ENCODE results near the gene TEDC1.

The TEDC1 gene

GRCh38 chr14:105490572-105491365, at the start of gene TEDC1:
TEDC1 (plus strand) TSS chr14:105491246; CDS start chr14:105491376, 130 bp downstream.
- peak; percentile 99 for DNase-seq

DNA sequence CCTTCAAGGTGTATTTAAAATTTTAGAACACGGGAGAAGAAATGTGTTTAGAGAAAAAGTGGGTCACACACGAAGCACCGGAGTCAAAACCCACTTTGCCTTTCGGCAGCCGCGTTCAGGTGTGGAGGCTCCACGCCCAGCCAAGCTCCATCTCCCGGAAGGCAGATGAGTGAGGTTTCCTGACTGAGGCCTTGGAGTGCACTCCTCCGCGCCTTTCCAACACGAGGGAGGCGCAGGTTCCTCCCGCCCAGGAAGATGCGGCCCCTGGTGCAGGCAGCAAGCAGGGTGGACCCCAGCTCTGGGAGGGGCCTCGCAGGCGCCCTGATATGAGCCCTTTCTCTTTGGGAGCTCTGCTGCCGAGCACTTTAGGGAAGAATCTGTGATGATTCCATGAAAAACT, 48.9 kb upstream of the TEDC1 start:
- DNase-seq, result no peak

DNA sequence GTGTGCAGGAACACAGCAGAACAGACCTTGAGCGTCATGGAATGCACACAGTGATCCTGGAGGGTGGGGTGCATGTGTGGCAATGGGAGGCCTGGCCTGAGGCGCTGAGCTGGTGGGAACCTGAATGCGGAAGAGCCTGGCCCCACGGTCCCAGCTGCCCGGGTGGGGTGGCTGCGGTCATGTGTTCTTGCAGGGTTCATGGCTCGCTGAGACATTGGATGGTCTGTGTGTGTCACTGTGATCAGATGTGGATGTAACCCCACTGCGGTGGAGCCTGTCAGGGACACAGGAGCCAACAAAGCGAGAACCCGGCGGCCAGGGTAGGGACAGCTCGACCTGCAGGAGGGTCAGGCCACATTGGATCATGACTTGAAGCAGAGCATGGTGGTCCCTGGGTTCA, 48.2 kb upstream of the TEDC1 start:
- DNase-seq, result no peak

- DNase-seq, result no peak
Measured at GRCh38 chr14:105444859-105445258, 46.2 kb upstream of the TEDC1 start.

DNA sequence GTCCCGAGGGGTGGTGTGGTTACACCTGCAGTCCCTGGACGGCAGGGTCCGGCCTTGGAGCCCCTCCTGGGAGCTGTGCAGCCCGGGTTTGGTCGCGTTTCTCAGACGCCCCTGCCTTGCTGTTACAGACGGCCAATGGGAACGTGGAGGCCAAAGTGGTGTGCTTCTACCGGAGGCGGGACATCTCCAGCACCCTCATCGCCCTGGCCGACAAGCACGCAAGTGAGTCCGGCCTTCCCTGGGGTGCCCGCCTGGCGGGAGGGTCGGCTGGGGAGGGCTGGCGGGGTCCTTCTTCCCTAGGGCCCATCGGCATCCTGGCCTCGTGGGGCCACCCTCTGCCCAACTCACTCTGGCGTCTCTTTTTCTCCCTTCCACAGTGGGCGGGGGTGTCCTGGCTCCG, 45.8 kb upstream of the TEDC1 start:
- no peak for DNase-seq

- no peak for DNase-seq
Measured at GRCh38 chr14:105445901-105446845, 44.9 kb upstream of the TEDC1 start.

- DNase-seq, result no peak
Measured at GRCh38 chr14:105446971-105447370, 44.1 kb upstream of the TEDC1 start.

- DNase-seq, result no peak
Measured at GRCh38 chr14:105447651-105448640, 43.1 kb upstream of the TEDC1 start.

DNA sequence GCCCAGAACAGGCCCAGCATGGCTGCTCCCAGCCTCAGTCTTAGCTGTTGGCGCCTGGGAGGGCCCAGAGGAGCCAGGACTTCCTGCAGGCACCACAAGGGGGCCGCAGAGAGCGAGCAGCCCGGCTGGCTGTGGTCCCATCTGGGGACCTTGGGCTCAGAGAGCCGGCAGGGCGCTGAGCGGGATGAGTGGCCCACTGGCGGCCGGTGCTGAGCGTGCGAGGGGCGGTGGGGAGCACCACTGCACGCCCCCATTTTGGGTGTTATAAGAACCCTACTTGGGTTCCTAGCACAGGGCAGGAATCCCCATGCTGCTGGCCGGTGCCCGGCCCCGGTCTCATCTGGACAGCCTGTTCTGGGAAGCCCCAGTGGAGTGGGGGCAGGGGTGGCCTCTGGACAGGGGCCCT, 42.3 kb upstream of the TEDC1 start:
- peak; percentile 3 for DNase-seq

- no peak for DNase-seq
Measured at GRCh38 chr14:105449276-105450122, 41.5 kb upstream of the TEDC1 start.

DNA sequence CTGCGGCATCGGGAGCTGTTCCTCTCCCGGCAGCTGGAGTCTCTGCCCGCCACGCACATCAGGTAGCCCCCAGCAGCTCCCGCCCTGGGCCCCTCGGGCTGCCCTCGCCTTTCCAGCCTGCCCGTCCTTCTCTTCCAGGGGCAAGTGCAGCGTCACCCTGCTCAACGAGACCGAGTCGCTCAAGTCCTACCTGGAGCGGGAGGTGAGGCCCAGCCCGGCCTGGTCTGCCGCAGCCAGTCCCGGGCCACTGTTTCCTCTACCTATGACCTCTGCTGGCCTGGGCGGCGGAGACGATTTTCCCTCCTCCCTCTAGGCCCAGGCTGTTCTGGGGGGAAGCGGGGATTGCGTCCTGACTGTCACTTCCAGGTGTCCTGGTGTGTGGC, 40.9 kb upstream of the TEDC1 start:
- no peak for DNase-seq

DNA sequence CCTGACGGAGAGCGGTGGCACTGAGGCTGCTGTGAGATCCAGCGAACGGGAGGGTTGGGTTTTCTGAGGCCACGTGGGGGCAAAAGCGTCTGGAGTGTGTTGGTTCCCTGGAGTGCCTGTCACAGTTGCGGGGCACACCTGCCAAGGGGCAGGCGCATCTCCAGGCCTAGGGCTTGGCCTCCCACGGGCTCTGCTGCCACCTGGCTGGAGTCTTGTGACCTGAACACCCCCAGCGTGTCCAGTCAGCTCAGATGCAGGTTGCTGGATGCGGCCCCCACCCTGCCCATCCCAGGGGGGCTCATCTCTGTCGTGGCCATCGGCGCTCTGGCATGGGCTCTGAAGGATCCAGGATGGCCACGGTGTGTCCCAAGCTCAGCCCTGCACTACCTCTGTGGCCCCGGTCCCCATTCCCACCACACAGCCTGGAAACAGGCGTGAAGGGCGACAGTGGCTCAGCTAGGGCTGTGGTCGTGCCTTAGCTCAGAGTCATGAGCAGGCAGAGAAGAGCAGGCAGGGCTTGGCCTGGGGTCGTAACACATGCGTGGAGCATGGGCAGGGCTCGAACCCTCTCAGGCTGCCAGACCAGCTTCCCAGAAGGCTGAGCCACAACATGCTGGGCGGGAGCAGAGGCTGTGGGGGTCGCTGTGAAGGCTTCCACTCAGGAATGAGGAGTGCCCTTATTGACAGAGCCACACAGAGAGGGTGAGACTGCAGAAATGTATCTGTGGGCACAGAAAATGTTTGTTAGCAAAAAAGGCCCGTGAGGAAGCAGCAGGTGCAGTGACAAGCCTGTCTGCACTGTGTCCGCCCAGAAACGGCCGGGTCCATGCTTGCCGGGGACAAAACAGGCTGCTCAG, 40.0 kb upstream of the TEDC1 start:
- DNase-seq, result no peak

DNA sequence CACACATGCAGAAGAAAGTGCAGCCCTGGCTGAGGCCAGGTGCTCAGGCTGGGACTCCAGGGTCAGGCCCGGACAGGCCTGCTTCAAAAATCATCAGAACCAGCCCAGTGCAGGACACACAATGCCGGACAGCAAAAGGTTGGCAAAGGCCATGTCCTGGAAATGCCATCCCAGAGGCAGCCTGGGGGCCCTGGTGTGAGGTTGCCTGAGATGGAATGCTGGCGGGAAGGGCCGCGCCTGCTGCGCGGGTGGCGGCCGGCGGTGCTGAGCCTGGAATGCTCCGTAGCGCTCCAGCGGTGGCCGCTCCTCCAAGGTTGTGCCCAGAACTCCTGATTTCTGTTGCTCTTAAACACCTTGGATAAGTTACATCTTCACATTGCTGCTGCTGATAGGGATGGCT, 38.1 kb upstream of the TEDC1 start:
- DNase-seq, result no peak

DNA sequence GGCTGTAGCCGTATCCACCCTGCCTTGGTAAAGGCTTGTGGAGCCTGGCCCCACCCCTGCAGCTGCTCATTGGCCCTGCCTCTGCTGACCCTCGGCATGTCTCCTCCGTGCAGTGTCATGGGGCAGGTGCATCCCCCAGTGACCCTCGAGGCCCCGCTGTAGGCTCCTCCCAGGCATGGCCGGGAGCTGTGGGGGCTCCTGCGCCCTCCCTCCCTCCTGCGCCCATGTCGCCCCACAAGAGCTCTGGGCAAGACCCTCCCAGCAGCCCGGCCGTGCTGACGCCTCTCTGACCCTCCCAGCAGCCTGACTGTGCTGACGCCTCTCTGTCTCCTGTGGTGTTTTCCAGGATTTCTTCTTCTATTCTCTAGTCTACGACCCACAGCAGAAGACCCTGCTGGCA, 37.2 kb upstream of the TEDC1 start:
- DNase-seq, result no peak

GRCh38 chr14:105455086-105455640, 35.9 kb upstream of the TEDC1 start:
- DNase-seq, result no peak

DNA sequence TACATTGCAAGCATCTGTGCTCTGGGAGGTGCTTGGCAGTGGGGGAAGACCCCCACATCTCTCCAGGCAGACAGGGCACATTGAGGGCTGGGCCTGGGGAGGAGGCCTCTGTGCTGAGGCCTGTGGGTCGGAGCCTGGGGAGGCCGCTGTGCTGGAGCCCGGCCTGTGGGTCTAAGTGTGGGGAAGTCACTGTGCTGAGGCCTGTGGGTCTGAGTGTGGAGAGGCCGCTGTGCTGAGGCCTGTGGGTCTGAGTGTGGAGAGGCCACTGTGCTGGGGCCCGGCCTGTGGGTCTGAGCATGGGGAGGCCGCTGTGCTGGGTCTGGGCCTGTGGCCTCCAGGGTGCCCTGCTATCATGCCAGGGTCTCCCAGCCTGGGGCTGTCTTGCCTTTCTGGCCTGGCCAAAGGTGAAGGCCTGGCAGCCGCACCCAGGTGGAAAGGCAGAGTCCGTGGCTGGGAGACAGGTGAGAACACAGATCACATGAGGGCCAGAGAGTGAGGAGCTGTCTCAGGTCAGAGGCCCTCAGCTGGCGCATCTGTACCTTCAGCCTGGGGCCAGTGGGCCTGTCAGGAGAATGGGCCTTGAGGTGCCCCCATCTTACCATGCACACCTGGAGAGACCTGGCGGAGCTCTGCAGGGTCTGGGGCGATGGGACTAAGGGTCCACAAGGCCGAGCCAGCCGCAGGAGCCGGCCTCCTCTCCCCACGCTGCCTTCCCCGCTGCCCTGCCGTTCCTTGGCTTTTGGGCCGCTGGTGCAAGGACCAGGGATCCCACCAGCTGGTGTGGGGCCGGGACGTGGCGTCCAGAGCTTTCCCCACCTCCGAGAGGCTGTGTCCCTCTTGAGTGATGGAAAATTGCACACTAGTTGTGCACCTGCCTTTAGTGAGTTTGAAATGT, 35.0 kb upstream of the TEDC1 start:
- no peak for DNase-seq

- no peak for DNase-seq
Measured at GRCh38 chr14:105456736-105457617, 34.1 kb upstream of the TEDC1 start.

DNA sequence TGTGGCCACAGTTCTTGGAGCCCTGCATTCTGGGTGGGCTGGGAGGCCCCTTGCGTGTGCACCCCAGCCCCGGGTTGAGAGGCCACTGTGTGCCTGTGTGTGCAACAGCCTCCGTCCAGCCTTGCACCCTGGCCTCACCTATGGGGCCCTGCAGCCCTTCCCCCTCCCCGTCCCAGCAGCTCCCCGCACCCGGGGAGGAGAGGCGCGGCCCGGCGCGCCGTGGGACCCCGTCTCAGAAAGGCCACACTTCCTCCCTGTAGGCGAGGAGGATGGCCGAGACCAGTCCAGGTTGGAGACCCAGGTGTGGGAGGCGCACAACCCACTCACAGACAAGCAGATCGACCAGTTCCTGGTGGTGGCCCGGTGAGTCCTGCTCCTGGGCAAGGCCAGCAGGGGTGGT, 33.0 kb upstream of the TEDC1 start:
- DNase-seq, result no peak

Data from NCI-H526 treated with DMSO at 0.1 percent for 48 hours (cell line).